Testis (tissue), 3 donors: ENCODE results near the gene ZNF423. TPM values are rescaled to one million over a fixed set of nuclear protein-coding genes. Genes with fewer than 3 reads are reported as not detected.

ENCODE experiments used
- DNase-seq: peaks from one replicate; pipeline ENCODE4 v3.0.0-alpha.2; 2019
- H3K27ac ChIP-seq, 2 donors: fragments of 200-600 bp; sonication (generic); one replicate each; pipeline ENCODE4 v1.5.1; 2019
- H3K27me3 ChIP-seq: fragments of 200-600 bp; sonication (generic); one replicate; pipeline ENCODE4 v1.5.1; 2019
- H3K36me3 ChIP-seq: fragments of 200-600 bp; sonication (generic); one replicate; pipeline ENCODE4 v1.5.1; 2017; ENCODE audit warnings: low read depth; ENCODE audit errors: missing control alignments
- H3K4me1 ChIP-seq: fragments of 200-600 bp; sonication (generic); one replicate; pipeline ENCODE4 v1.5.1; 2019
- H3K4me3 ChIP-seq, 2 donors: fragments of 200-600 bp; sonication (generic); one replicate each; pipeline ENCODE4 v1.5.1; 2017 to 2019
- H3K9me3 ChIP-seq: fragments of 200-600 bp; sonication (generic); one replicate; pipeline ENCODE4 v1.5.1; 2017
- POLR2A ChIP-seq: fragments of 450-650 bp; IDR thresholded peaks from one replicate; pipeline ENCODE4 v1.6.1; 2017; ENCODE audit warnings: antibody characterized with exemption, mild to moderate bottlenecking, moderate library complexity
- WGBS, 2 donors: methylation state at CpG; one replicate each; pipeline ENCODE4 v1.1.5; 2018; 5-methylcytosine and 5-hydroxymethylcytosine counted together
- intact Hi-C: fragments of 100-400 bp; cut with DNase I; formaldehyde crosslinking; loops from one replicate; pipeline ENCODE4 v1.15.1; 2023; ENCODE audit warnings: low total_unique reads
- polyA plus RNA-seq: library from polyadenylated mRNA; stranded (reverse); fragments of 350-450 nt; fragmentation: Illumina TruSeq; extraction: RNeasy Lipid Tissue Mini Kit (QIAGEN cat#74804); gene quantifications from one replicate; pipeline ENCODE4 v1.2.3, GENCODE V29; 2014; ENCODE audit warnings: low read depth, low replicate concordance; ENCODE audit not compliant: insufficient read depth
- total RNA-seq, 2 donors: library from RNA; depleted of rRNA; stranded (reverse); fragments of >200 nt; gene quantifications; one replicate each; pipeline ENCODE4 v1.2.3, GENCODE V29; 2016
- TF ChIP-seq, protein P1 (sequence below), 3 experiments: fragments of 450-650 bp in 2 of 3; fragments of 200-600 bp in 1 of 3; sonication (generic) in 1 of 3; IDR thresholded peaks; one replicate each; pipeline ENCODE4 v1.5.1; 2016 to 2019; ENCODE audit warnings: antibody characterized with exemption in 3 of 3, mild to moderate bottlenecking in 2 of 3, moderate library complexity in 1 of 3

The ZNF423 gene
- total and polyA plus RNA-seq, 3 donors from 2014 or later: 8.9 to 19.0 (median 12.1) TPM

DNA sequence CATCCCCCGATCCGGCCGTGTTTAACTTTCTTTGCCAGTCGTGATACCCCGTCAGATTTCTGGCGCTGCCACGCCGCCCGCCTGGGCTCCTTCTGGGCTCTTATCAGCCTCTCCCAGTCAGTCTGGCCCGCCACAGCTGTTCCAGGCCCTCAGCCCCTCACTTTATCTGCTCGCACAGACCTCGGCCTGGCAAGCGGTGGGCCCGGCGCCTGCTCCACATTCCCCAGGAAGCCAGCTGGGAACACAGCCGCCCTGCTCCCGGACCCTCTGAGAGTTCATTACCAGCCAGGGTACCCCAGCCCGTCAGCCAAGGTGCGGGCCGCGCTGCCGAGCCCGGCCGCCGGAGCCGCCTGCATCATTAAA, 157.5 kb downstream of the ZNF423 start:
- Histone ChIP-seq H3K4me1 (peaks cover 40% of the 10 kb centered on the region), H3K27me3 (no peaks in the 10 kb centered on the region), H3K36me3 (no peaks in the 10 kb centered on the region), H3K9me3 (no peaks in the 10 kb centered on the region), H3K27ac (peak overlapping the region; percentile 55 to 69), H3K4me3 (no peak overlapping the region)
- intact Hi-C loops: loop anchor here (10.0 kb wide), 1 partner anchor 46 kb away; no protein-coding TSS in a partner anchor
- TF ChIP-seq, protein P1, sequence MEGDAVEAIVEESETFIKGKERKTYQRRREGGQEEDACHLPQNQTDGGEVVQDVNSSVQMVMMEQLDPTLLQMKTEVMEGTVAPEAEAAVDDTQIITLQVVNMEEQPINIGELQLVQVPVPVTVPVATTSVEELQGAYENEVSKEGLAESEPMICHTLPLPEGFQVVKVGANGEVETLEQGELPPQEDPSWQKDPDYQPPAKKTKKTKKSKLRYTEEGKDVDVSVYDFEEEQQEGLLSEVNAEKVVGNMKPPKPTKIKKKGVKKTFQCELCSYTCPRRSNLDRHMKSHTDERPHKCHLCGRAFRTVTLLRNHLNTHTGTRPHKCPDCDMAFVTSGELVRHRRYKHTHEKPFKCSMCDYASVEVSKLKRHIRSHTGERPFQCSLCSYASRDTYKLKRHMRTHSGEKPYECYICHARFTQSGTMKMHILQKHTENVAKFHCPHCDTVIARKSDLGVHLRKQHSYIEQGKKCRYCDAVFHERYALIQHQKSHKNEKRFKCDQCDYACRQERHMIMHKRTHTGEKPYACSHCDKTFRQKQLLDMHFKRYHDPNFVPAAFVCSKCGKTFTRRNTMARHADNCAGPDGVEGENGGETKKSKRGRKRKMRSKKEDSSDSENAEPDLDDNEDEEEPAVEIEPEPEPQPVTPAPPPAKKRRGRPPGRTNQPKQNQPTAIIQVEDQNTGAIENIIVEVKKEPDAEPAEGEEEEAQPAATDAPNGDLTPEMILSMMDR (IDR thresholded peaks at IDR 0.05): no peak
- no peak for TF ChIP-seq POLR2A
- no peak for DNase-seq
- 28 to 40% methylated on average over 25 to 26 of the region's 26 CpGs for WGBS, 2 donors

DNA sequence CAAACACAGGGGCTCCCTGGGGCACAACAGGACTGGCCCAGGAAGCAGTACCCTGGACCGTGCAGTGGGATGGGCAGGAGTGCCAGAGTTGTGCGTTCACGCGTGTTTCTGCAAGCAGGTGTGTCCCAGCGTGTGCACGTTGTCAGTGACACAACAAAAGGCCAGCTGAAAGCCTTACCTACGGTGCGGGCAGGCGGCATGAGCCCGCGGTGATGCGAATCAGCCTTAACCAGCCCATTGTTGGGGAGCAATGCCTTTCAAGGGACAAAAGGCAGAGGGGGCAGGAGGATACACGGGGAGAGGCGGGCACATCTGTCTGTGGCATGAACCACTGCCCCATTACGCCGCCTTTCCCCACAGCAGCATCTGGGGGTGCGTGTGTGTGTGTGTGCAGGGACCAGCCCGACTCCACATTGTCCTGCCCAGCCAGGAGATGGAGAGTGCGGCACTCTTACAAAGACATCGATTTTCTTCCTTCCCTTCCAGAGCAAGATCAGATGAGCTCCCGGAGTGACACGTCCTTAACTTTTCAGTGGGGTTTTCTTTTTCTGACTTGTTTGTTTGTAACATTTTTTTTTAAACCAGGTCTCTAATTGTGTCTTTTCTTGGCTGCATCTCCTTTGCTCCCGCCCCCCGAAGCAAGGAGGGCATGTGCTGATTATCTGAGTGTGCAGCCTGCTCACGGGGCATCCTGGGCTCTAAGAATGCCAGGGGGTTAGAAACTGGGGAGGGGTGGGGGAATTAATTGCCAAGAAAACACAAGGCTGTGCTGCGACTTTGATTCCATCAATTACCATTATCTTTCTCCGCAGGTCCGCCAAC, 158.1 kb downstream of the ZNF423 start:
- no peak for DNase-seq
- Histone ChIP-seq H3K4me1 (peaks cover 40% of the 10 kb centered on the region), H3K27me3 (no peaks in the 10 kb centered on the region), H3K4me3 (no peak overlapping the region), H3K9me3 (no peaks in the 10 kb centered on the region), H3K36me3 (no peaks in the 10 kb centered on the region), H3K27ac (peak overlapping the region in 1 of 2 donors; percentile 69)
- intact Hi-C loops: loop anchor here (10.0 kb wide), 1 partner anchor 47 kb away; no protein-coding TSS in a partner anchor
- WGBS, 2 donors: 58 to 68% methylated on average over 24 to 28 of the region's 28 CpGs
- TF ChIP-seq, protein P1 (IDR thresholded peaks at IDR 0.05): no peak
- no peak for TF ChIP-seq POLR2A

GRCh38 chr16:49696414-49697101, 159.4 kb downstream of the ZNF423 start:
- no peaks in the 10 kb centered on the region for H3K9me3 ChIP-seq
- H3K4me1 ChIP-seq: peaks cover 33% of the 10 kb centered on the region
- DNase-seq: no peak
- WGBS, 2 donors: 79 to 87% methylated on average over 9 to 14 of the region's 14 CpGs
- H3K36me3 ChIP-seq: no peaks in the 10 kb centered on the region
- no peaks in the 10 kb centered on the region for H3K27me3 ChIP-seq
- TF ChIP-seq POLR2A: no peak
- TF ChIP-seq, protein P1 (IDR thresholded peaks at IDR 0.05): no peak
- intact Hi-C loops: loop anchor here (10.0 kb wide), 1 partner anchor 48 kb away; no protein-coding TSS in a partner anchor
- no peak overlapping the region for H3K4me3 ChIP-seq
- no peak overlapping the region for H3K27ac ChIP-seq

DNA sequence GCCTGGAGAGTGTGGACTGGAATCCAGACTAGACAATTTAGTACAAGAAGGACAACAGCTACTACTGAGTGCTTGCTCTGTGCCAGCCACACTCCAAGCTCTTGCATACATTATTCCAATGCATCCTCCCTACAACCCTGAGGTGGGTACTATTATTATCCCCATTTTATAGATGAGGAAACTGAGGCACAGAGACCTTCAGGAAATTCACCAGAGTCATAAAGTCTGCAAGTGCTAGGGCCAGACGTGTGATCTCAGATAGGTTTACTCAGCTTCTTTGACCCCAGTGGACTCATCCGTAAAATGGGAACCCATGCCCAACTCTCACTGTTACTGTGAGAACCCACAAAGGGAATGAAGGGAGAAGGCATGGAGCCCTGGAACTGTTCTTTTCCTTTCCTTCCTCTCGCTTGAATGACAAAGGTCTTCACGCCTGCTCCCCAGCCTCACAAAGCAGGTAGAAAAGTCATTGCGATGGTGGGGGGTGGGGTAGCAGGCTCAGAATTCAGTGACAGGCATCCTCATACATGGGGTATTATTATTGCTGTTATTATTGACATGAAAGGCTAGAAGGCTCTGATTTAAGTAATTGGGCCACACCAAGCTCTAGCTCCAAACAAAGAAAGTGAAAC, 160.0 kb downstream of the ZNF423 start:
- no peaks in the 10 kb centered on the region for H3K36me3 ChIP-seq
- intact Hi-C loops: loop anchor here (10.0 kb wide), 1 partner anchor 49 kb away; no protein-coding TSS in a partner anchor
- H3K27me3 ChIP-seq: no peaks in the 10 kb centered on the region
- no peaks in the 10 kb centered on the region for H3K9me3 ChIP-seq
- peaks cover 27% of the 10 kb centered on the region for H3K4me1 ChIP-seq
- no peak overlapping the region for H3K27ac ChIP-seq
- TF ChIP-seq POLR2A: no peak
- TF ChIP-seq, protein P1 (IDR thresholded peaks at IDR 0.05): no peak
- DNase-seq: no peak
- WGBS, 2 donors: 88 to 97% methylated on average over 5 of the region's 5 CpGs
- no peak overlapping the region for H3K4me3 ChIP-seq
